Gastroesophageal sphincter (tissue), 3 donors: ENCODE results near the gene FAM229A.
A peak's percentile ranks its signal among the peaks of the same experiment; 100 is the strongest.

Source experiments
- EP300 ChIP-seq: sonication (generic); formaldehyde crosslinking; IDR thresholded peaks from one replicate; pipeline ENCODE4 v1.6.1; 2017; ENCODE audit warnings: antibody characterized with exemption, mild to moderate bottlenecking
- POLR2A ChIP-seq, 2 donors: fragments of 450-650 bp; IDR thresholded peaks; one replicate each; pipeline ENCODE4 v1.6.1; 2017; ENCODE audit warnings: antibody characterized with exemption in 2 of 2, mild to moderate bottlenecking in 2 of 2, moderate library complexity in 1 of 2
- TF ChIP-seq, protein P1 (sequence below), 4 experiments: fragments of 200-600 bp in 2 of 4; fragments of 450-650 bp in 2 of 4; sonication (generic) in 1 of 4; IDR thresholded peaks; one replicate each; pipeline ENCODE4 v1.5.1; 2017 to 2019; ENCODE audit warnings: antibody characterized with exemption in 4 of 4, mild to moderate bottlenecking in 2 of 4, moderate library complexity in 2 of 4

DNA sequence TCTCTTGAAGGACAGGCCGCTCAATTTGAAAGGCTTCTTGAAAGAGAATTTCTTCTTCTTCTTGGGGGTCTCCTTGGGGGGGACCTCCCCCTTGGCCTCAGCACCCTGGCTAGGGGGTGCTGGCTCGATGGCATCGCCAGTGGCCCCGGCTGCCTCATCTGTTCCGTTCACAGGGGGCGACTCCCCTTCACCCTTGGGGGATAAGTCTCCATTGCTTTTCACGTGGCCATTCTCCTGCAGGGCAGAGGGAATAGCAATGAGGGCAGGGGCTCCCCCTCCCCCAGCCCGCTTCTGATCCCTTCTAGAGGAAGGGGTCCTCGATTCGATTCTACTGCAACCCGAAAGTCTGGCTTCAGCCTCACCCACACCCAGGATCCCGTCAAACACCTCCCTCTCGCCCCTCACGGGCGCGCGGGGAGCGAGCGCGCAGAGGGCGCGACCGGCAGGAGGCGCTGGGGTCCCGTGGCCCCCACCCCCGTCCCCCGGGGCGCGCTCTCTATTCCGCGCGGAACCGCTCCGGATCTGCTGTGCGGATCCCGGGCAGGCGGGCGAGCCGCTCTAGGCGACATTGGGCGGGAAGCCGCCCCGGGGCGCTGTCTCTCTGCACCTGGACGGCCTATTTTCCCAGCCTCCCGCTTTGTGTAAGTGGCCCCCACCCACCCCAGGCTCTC is 27.3 kb downstream of the FAM229A start:
- TF ChIP-seq EP300 (no peak), POLR2A (IDR thresholded peaks at IDR 0.05) (no peak)
- TF ChIP-seq, protein P1, sequence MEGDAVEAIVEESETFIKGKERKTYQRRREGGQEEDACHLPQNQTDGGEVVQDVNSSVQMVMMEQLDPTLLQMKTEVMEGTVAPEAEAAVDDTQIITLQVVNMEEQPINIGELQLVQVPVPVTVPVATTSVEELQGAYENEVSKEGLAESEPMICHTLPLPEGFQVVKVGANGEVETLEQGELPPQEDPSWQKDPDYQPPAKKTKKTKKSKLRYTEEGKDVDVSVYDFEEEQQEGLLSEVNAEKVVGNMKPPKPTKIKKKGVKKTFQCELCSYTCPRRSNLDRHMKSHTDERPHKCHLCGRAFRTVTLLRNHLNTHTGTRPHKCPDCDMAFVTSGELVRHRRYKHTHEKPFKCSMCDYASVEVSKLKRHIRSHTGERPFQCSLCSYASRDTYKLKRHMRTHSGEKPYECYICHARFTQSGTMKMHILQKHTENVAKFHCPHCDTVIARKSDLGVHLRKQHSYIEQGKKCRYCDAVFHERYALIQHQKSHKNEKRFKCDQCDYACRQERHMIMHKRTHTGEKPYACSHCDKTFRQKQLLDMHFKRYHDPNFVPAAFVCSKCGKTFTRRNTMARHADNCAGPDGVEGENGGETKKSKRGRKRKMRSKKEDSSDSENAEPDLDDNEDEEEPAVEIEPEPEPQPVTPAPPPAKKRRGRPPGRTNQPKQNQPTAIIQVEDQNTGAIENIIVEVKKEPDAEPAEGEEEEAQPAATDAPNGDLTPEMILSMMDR (IDR thresholded peaks at IDR 0.05), result peak in 3 of 4 experiments; percentile 51 to 88 (median 71)
